HPDE6-E6E7 (cell line): ENCODE data around the gene MRPS34.
"Not testable (repeated sequence)": the region's sequence is repeated elsewhere in the genome, so short reads cannot be mapped to it uniquely, and the experiment has no call there.

Experiments used
- DNase-seq: peaks from one replicate; pipeline ENCODE4 v3.0.0; 2011; ENCODE audit warnings: missing footprints; ENCODE audit errors: extremely low spot score

The MRPS34 gene

DNA sequence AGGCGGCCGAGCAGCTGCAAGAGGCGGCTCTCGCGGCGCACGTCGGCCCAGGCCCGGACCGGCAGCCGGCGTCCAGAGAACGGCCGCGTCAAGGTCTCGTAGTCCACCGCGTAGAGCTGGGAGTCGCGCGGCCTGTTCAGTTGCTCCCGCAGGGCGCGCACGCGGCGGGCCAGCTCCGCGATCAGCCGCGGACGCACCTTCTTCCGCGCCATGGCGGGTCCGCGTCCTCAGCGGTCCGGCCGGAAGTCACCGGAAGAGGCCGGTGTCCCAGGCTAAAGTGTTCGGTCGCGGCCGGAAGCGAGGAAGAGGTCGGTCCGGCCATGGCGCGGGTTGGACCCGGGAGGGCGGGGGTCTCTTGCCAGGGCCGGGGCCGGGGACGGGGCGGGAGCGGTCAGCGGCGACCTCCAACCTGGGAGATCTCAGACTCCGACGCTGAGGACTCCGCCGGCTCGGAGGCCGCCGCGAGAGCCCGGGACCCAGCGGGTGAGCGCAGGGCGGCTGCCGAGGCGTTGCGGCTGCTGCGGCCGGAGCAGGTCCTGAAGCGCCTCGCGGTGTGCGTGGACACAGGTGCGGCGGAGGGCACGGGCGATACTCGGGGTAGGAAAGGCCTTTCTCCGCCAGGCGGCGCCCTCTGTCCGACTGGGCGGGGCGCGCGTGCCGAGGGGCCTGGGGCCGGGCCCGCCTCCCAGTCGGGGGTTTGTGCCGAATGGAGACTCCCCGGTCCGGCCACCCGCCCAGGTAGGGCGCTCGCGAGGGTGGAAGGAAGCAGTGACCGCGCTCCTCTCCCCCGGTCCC lies at the start of gene MRPS34:
MRPS34 (minus strand) TSS at position 227 of the 795 bp plus-strand sequence; CDS start at position 212, 15 bp downstream.
- no peak for DNase-seq

DNA sequence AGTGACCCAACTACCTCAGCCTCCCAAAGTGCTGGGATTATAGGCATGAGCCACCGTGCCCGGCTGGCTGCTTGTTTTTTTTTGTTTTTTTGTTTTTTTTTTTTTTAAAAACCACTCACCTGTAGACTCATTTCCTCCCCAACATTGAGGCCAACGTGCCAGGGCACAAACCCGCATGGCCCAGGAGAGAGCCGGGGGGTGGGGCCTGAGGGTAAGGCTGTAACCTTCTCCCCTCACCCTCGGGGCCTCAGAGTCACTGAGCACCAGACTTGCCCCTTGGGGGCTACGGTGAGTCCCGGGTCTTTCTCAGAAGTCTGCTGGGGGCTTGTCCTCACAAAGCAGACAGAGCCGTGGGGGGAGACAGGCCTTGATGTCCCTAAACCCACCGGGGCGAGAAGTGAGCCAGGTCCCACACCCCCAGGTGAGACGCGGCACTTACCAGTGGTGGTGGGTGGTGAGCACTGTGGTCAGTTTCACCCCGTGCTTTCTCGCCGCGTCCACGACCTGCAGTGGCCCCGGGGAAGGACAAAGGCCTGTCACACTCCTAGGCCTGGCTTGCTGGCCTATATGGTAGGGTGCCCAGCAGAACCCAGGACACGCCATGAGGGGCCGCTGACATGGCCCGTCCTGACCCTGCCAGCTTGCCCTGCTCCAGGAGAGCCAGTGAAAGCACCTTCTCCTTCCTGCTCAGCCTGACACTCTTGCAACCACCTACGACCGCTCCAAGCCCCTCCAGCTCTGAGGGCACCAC lies 49.1 kb upstream of the MRPS34 start:
- no peak for DNase-seq

DNA sequence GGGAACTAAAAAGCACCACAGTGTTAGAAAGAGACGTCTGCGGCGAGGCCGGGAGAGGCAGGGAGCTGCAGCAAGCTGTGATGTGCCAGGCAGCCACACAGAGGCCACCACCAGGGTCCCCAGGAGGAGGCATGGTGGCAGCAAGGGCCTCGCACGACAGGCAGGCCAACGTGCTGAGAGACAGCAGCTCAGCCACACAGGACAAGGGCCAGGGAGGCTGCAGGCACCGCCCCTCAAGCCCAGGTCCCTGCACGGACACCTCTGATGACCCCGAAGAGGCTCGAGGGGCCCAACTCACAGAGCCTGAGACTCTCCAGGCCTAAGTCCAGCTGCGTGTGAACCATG lies 48.0 kb upstream of the MRPS34 start:
- no peak for DNase-seq

DNA sequence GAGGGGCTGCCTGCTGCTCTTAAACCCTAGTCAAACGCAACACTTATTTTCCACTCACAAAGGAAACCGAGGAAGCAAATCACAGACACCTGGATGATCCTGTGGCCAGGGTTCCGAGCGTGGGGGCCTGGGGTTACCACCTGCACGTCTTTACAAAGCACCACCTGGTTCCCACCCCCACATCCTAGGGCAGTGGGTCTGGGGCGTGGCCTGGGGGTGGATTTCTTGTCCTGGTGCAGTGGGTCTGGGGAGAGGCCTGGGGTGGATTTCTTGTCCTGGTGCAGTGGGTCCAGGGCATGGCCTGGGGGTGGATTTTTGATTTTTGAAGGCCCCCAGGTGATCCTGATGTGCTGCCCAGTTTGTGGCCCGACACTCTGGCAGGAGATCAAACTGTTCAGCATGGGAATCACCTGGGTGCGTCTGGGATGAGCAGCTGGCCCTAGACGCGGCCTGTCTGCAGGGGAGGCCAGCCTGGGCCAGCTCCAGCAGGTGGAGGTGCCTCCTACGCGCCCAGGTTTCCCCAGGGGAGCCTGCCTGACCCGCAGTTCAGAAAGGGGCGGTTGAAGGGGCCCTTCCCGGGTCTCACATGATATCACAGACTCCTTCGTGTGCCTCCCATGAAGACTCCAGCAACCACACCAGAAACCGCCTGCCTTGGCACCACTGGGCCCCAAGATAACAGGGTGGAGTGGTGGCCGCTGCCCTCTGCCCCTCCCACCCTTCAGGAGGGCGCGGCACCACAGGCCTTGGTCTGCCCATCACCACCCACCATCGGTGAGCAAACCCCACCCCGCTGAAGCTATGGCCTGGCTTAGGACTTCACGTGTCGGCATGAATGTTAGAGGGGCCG lies 47.4 kb upstream of the MRPS34 start:
- no peak for DNase-seq

DNA sequence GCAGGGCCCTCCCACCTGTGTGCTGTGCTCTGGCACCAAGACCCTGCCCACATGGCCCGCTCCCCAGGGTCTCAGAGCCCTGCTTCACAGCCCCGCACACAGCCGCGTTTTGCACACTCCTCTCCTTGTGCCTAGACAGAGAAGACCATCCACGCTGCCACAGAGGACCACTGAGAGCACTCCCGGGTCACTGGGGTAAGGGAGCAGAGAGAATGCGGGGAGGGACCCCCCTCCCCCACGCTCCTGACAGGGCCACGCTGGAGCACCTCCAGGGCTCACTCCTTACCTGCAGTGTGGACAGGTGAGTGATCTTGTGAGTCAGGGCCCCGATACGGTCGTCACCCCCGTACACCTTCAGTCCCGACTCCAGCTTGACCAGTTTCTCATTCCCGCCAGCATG lies 46.7 kb upstream of the MRPS34 start:
- no peak for DNase-seq

DNA sequence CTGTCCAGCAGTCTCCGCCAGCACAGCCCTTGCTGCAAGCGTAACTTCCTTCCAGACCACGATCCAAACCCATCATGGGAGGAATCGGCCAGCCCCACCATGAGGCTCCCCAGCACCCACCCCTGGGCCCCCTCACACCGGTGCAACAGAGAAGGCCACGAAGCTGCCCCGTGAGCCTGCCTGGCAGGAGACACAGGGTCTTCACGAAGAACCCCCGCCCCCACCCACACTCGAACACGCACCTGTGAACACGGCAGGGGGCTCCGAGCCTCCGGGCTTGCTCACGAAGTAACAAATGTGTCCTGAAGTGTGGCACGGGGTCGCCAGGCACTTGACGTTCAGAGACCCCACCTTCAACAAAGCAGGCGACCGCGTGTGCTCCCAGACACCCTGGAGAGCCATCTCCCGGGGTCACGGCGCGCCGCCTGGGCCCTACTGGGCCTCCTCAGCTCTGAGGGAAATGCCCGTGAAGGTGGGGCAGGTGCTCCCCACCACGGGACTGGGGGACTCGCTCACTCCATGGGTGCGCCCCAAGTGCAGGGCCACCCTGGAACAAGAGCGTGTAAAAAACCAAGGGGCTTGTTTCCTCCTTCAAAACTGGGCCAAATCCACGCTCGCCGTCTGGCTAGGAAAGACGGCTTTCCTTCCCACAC lies 46.1 kb upstream of the MRPS34 start:
- no peak for DNase-seq

DNA sequence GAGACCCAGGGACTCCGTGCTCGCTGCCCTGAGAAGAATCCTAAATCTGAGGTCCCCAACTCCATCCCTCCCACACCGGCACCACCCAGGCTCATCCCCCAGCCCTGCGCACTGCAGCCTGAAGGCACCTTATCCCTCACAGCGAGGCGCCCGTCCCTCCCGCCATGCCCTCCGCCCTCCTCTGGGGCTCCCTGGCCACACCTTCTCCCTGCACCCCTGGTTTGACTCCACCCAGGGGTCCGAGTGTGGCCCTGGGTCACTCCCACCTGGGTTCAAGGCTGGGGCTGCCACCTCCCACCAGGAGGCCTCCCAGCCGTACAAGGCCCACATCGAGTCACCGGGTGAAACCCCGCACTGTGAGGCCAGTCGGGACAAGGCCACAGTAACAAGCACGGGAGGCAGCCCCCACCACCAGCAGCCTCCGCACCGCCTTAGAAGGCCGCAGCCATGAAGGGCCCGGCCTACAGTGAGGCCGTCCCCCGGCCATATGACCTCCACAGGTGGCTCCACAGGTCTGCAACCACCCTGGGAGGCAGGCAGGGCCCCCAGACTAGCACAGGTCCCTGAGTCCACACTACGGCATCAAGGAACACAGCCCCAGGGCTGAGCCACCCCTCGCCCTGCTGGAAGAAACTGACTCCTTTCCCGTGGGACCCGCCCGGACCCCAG lies 45.4 kb upstream of the MRPS34 start:
- no peak for DNase-seq

DNA sequence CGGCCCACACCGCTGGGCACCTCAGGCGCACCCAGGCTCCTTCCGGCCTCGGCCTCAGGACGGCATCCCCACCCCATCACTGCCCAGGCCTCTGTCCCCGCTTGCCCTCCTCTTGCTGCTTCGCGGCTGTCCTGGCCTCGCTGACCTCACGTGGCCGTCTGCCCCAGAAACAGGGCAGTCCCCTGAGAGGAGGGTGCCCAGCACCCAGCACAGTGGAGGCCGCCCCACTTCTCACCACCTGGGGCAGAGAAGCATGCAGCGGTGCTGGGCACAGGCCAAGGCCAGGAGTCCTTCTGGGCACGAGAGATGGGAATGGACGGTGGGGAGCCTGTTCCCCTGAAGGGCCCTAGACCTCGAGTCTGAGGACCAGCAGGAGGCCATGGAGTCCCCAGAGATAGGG lies 44.8 kb upstream of the MRPS34 start:
- DNase-seq = no peak

DNA sequence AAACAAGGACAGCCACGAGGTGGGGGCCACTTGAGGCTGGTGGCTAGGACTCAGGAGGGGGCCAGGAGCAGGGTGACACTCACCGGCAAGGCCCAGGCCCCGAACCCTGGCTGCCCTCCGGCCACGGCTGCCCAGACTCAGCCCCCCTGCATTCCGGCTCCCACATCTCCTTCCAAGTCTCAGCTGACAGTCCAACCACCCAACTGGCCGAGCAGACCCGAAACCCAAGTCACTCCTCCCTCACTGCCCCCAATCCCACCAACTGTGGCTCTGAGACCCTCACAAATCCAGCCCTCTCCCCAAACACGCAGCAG lies 44.3 kb upstream of the MRPS34 start:
- DNase-seq = no peak

DNA sequence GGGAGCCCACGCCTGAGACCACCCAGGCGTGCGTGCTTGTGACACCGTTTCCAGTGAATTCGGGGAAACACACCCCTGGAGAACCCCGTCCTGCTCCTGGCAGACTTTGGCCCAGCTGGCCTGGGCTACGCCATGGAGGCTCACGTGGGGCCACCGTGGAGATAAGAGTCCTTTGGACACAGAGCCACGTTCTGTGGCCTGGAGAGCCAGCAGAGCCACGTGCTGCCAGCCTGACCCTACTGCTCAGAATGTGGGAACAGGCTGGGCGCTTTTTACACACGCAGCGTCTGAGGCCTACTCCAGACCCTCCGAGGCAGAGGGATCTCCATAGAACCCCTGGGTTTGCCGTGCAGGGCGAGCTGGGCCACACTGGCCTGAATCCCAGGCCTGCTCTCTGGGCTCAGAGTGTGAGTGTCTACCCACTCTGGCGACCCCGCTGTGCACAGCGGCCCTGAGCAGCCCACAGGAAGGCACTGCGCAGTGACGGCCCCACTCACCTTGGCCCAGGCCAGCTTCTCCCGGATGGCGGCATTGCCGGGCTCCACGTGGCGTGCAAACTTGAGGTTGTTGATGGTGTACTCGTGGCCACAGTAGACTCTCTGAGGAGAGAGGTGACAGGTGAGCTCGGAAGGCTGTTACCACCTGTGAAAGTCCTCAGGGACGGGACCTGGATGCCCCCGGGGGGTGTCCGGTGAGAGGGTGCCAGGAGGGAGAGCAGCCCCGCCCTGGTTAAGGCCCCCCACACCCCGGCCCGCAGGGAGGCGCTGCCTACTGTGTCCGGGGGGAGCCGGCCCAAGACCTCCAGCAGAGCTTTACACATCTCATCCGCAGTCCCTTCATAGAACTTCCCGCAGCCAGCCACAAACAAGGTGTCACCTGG lies 43.7 kb upstream of the MRPS34 start:
- DNase-seq = no peak

DNA sequence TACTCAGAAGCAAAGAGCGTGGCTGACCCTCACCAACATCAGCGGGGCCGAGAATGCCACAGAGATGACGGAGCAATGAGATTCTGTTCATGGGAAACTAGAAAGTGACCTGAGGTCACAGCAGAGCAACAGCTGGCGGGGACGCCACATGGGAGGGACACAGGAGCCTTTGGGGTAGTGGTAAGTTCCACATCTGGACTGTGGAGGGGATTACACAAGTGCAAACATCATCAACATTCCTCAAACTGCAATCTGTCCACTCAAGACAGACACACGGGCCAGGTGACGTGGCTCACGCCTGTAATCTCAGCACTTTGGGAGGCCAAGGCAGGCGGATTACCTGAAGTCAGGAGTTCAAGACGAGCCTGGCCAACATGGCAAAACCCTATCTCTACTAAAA lies 42.5 kb upstream of the MRPS34 start:
- no peak for DNase-seq

DNA sequence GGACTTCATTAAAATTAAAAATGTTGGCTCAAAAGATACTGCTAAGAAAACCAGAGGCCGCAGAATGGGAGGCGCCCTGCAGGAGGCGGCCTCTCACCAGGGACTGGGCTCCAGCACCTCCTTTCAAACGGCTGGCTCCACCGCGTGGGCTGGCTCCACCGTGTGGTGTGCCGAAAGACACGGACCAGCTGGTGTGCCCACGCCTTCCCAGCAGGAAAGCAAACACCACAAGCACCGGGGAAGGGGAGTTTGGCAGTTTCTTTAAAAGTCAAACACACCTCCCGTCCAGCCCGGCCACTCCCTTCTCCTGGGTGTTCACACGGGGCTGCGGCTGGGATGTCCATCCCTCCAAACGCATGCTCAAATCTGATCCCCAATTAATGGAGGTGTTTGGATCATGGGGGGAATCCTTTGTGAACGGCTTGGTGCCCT lies 39.8 kb upstream of the MRPS34 start:
- DNase-seq = peak; percentile 58

DNA sequence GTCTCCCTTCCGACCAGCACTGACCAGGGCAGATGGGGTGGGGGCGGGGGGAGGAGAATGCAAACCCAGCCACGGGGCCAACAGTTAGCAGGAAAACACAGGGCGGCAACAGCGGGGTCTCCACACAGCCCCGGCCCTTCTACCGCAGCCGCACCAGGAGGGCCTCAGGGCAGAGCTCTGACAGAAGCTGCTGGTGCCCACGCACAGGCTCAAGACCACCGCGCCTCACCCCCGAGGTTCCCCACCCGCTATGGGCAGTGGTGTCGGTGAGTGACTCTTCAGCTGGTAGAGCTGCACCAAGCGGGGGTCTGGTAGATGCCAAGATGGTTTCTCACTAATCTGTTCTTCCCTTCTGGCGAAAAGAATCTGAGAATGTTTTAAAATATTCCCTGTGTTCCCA lies 37.6 kb upstream of the MRPS34 start:
- no peak for DNase-seq

DNA sequence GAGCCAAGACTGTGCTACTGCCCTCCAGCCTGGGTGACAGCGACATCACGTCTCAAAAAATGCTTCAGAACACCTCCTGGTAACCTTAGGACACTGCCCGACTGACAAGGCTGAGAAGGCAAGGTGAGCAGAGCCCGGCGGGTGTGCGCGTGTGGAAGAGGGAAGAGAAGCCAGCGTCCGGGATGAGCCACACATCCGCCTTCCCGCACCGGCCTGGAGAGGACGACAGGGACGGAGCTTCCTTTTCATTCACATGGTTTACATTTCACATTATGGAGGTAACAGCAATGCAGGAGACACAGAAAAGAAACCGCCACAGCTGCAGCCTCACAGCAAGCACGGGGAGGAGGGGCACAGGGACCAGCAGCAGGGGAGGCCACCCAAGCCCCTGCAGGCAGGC lies 37.2 kb upstream of the MRPS34 start:
- DNase-seq = no peak

DNA sequence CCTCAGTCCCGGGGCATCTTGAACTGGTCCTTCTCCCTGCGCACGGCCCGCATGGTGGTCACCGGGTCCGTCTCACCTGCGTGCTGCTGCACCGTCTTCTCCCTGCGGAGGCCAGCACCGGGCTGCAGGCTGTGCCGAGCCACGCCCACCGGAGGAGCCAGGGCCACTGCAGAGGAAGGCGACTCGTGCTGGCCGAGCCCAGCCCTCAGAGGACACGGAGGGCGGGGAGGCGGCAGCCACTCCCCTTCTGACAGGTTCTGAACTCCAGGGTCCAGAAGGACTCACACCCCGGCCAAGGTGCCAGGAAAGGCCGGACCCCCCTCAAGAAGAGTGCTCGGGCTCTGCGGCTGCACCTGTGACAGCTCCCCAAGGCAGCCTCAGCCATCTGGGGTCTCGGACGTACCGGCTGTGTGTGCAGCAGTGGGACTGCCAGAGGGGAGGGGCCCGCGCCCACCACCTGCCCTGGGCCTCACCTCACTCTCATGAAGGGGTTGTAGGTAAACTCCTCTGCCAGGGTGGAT lies 36.4 kb upstream of the MRPS34 start:
- no peak for DNase-seq

DNA sequence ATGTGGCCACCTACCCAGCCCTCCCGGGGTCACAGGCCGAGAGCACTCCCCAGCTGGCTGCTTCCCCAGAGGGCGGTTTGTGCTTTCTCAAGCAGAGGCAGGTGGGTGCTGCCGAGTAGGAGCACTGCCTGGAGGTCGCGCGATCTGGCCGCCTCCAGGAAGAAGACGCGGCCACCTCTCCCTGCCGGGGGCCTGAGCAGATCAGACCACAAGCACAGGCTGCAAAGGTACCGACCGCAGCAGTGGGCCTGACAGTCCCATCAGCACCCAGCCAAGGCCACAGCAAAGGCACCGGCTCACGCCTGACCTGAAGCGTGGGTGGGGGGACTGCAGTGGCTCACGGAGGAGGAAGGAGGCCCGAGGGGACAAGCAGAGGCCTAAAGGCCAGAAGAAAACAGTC lies 35.8 kb upstream of the MRPS34 start:
- no peak for DNase-seq

DNA sequence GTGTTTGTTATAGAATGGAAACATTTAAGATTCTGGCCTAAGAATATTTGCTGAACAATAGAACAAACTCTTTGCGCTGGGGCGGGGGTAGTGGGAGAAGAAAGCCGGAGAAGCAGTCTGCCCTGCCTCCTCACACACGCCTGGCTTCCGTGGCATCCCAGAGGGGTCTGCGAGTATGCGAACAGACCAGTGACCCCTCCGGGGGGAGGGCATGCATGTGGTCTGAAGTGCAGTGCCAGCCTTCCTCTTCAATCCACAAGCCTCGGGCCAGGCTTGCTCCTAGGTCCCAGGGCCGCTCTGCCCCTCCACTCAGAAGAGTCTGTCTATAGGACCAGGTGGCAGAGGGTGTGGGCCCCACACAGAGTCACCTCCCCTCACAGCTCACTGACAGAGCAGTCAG lies 34.7 kb upstream of the MRPS34 start:
- DNase-seq = no peak

DNA sequence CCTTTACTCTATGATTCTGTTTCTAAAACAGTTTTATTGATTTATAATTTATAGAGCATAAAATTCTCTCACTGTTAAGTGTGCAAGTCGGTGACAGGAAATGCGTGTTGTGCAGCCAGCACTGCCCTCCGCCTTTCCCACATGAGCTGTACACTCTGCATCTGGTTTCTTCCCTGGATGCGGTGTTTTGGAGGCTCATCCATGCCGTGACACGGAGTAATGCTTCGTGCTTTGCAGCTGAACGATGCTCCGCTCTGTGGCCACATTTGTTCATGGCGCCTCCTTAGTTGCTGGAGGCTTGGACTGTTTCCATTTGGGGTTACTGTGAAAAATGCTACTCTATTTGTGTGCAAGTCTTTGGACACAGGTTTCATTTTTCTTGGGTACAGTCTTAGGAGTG lies 27.8 kb upstream of the MRPS34 start:
- no peak for DNase-seq

DNA sequence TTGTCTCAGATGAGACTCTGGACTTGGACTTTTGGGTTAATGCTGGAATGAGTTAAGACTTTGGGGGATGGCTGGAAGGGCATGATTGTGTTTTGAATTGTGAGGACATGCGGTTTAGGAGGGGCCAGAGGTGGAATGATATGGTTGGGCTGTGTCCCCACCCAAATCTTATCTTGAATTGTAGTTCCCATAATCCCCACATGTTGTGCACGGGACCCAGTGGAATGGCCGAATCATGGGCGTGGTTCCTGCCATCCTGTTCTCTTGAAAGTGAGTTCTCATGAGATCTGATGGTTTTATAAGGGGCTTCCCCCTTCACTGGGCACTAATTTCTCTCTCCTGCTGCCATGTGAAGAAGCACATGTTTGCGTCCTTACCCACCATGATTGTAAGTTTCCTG lies 26.3 kb upstream of the MRPS34 start:
- DNase-seq = not testable (repeated sequence)
